Activated naive CD8-positive, alpha-beta T cell treated with anti-CD3 and anti-CD28 coated beads for 36 hours (primary cell): ENCODE results near the gene PAOX. TPM values are rescaled to one million over a fixed set of nuclear protein-coding genes. Genes with fewer than 3 reads are reported as not detected.
A peak's percentile ranks its signal among the peaks of the same experiment; 100 is the strongest.
"Not testable (repeated sequence)": the region's sequence is repeated elsewhere in the genome, so short reads cannot be mapped to it uniquely, and the experiment has no call there.

Experiments
- DNase-seq: peaks from one replicate; pipeline ENCODE4 v3.0.0; 2021
- H3K27ac Mint-ChIP-seq: one replicate; pipeline ENCODE4 v1.8.0; 2022; ENCODE audit warnings: mild to moderate bottlenecking, moderate library complexity, mixed read lengths
- H3K27me3 Mint-ChIP-seq: one replicate; pipeline ENCODE4 v1.8.0; 2022; ENCODE audit warnings: mild to moderate bottlenecking, mixed read lengths
- H3K36me3 Mint-ChIP-seq: one replicate; pipeline ENCODE4 v1.8.0; 2021; ENCODE audit warnings: mild to moderate bottlenecking, mixed read lengths
- H3K4me1 Mint-ChIP-seq: one replicate; pipeline ENCODE4 v1.8.0; 2021; ENCODE audit warnings: mixed read lengths
- H3K4me3 Mint-ChIP-seq: one replicate; pipeline ENCODE4 v1.8.0; 2022; ENCODE audit warnings: mild to moderate bottlenecking, moderate library complexity, mixed read lengths
- H3K9me3 Mint-ChIP-seq: one replicate; pipeline ENCODE4 v1.8.0; 2022; ENCODE audit warnings: mixed read lengths
- total RNA-seq, 2 experiments: library from RNA; stranded (reverse); gene quantifications; one replicate each; pipeline ENCODE4 v1.2.3, GENCODE V29; 2021

PAOX gene
- total RNA-seq, 2 experiments from 2014 or later, result 4.6 to 4.7 TPM

DNA sequence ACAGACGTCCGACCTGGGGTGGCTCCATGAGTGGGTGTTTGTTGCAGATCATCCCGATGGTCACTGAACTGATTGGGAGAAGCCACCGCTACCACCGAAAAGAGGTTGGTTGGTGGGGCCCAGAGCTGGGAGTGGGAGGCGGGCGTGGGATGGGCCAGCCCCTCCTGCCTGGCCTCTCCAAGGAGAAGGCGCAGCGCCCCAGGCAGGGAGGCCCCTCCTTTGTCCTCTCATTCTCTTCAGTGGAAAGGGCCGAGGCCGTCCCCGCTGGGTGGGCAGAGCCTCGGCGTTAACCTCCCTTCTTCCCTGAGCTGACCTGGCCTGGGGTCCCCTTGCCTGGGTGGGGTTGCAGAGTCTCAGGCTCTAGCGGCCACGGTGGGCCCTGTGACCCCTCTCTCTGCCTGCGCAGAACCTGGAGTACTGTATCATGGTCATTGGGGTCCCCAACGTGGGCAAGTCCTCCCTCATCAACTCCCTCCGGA, 20.1 kb downstream of the PAOX start:
- H3K9me3 Mint-ChIP-seq, result no peaks in the 10 kb centered on the region
- peaks cover 45% of the 10 kb centered on the region for H3K36me3 Mint-ChIP-seq
- H3K4me3 Mint-ChIP-seq, result no peak overlapping the region
- no peak for DNase-seq
- H3K27me3 Mint-ChIP-seq, result no peaks in the 10 kb centered on the region
- no peak overlapping the region for H3K27ac Mint-ChIP-seq
- H3K4me1 Mint-ChIP-seq, result peaks cover 38% of the 10 kb centered on the region

DNA sequence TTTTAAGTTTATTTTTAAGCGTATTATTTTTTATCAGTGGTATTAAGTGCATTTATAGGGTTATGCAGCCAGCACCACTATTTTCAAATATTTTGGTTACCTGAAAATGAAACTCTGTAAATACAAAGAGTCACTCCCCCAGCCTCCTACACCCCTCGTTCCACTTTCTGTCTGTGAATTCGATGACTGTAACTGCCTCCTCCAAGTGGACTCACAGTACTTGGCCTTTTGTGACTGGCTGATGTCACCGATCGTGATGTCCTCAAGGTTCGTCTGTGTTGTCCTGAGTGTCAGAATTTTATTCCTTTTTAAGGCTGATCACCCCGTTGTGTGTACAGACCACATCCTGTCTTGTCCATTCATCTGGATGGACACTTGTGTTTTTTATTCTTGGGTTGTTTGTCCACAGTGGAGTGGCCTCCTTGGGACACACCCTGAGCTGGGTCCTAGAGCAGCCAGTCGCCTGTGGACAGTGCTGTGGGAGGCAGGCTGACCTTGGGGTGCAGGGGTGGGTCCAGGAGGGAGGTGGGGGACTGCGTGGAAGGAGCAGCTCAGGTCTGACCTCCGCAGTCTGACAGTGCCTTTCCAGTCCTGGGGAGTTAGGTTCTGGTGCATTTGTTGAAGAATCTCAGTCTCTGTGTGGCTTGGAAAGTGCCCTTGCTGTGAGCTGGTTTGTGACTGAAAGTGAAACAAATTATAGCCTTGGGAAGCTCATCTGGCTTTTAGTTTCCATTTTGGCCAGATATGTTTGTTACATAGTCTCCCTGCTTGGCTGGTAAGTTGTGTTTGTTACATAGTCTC, 21.8 kb downstream of the PAOX start:
- Mint-ChIP-seq H3K27me3 (no peaks in the 10 kb centered on the region), H3K36me3 (peaks cover 47% of the 10 kb centered on the region), H3K4me1 (peaks cover 39% of the 10 kb centered on the region), H3K9me3 (no peaks in the 10 kb centered on the region), H3K27ac (peak overlapping the region; percentile 66), H3K4me3 (peak overlapping the region; percentile 16)
- DNase-seq, result no peak

GRCh38 chr10:133401500-133401899, 22.4 kb downstream of the PAOX start:
- Mint-ChIP-seq H3K27me3 (no peaks in the 10 kb centered on the region), H3K4me1 (peaks cover 40% of the 10 kb centered on the region), H3K27ac (peak overlapping the region; percentile 66), H3K4me3 (no peak overlapping the region), H3K36me3 (peaks cover 48% of the 10 kb centered on the region), H3K9me3 (no peaks in the 10 kb centered on the region)
- no peak for DNase-seq

GRCh38 chr10:133401981-133402725, 23.1 kb downstream of the PAOX start:
- Mint-ChIP-seq H3K27ac (no peak overlapping the region), H3K4me3 (no peak overlapping the region), H3K36me3 (peaks cover 51% of the 10 kb centered on the region), H3K9me3 (no peaks in the 10 kb centered on the region), H3K27me3 (no peaks in the 10 kb centered on the region), H3K4me1 (peaks cover 41% of the 10 kb centered on the region)
- no peak for DNase-seq

- DNase-seq, result no peak
- no peak overlapping the region for H3K4me3 Mint-ChIP-seq
- H3K27ac Mint-ChIP-seq, result no peak overlapping the region
- no peaks in the 10 kb centered on the region for H3K9me3 Mint-ChIP-seq
- H3K36me3 Mint-ChIP-seq, result peaks cover 52% of the 10 kb centered on the region
- peaks cover 40% of the 10 kb centered on the region for H3K4me1 Mint-ChIP-seq
- H3K27me3 Mint-ChIP-seq, result no peaks in the 10 kb centered on the region
Observed at GRCh38 chr10:133403359-133403758, 24.3 kb downstream of the PAOX start.

DNA sequence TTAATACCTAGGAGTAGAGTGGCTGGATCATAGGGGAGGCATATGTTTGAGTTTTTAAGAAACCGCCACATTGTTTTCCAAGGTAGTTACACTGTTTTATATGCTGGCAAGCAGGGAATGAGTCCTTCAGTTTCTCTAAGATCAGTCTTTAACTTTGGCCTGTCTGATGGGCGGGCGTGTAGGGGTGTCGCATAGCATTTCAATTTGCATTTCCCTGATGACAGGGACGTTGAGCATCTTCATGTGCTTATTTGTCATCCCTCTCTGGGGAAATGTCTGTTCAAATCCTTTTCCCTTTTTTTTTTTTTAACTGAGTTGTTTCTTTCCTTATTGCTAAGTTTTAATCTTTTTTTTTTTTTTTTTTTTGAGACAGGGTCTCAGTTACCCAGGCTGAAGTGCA, 24.7 kb downstream of the PAOX start:
- Mint-ChIP-seq H3K9me3 (no peaks in the 10 kb centered on the region), H3K27ac (no peak overlapping the region), H3K4me1 (peaks cover 43% of the 10 kb centered on the region), H3K36me3 (peaks cover 52% of the 10 kb centered on the region), H3K27me3 (no peaks in the 10 kb centered on the region), H3K4me3 (no peak overlapping the region)
- DNase-seq, result no peak

DNA sequence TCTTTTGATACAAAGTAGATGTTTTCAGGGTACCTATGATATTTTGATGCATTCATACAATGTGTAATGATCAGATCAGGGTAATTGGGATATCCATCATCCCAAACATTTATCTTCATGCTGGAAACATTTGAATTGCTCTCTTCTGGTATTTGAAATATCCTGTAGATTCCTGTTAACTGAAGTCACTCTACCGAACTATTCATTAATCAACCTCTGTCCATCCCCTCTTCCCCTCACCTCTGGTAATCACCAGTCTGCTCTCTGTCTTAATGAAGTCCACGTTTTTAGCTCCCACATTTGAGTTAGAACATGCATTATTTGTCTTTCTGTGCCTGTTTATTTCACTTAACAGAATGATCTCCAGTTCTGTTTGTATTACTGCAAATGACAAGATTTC, 26.2 kb downstream of the PAOX start:
- DNase-seq, result no peak
- no peak overlapping the region for H3K4me3 Mint-ChIP-seq
- peaks cover 48% of the 10 kb centered on the region for H3K4me1 Mint-ChIP-seq
- H3K36me3 Mint-ChIP-seq, result peaks cover 64% of the 10 kb centered on the region
- no peak overlapping the region for H3K27ac Mint-ChIP-seq
- H3K27me3 Mint-ChIP-seq, result no peaks in the 10 kb centered on the region
- H3K9me3 Mint-ChIP-seq, result peaks cover under 1% of the 10 kb centered on the region

GRCh38 chr10:133405844-133406527, 26.9 kb downstream of the PAOX start:
- H3K4me3 Mint-ChIP-seq, result no peak overlapping the region
- H3K9me3 Mint-ChIP-seq, result peaks cover 6% of the 10 kb centered on the region
- H3K4me1 Mint-ChIP-seq, result peaks cover 41% of the 10 kb centered on the region
- no peak overlapping the region for H3K27ac Mint-ChIP-seq
- DNase-seq, result no peak
- no peaks in the 10 kb centered on the region for H3K27me3 Mint-ChIP-seq
- H3K36me3 Mint-ChIP-seq, result peaks cover 68% of the 10 kb centered on the region

- no peak overlapping the region for H3K27ac Mint-ChIP-seq
- peaks cover 16% of the 10 kb centered on the region for H3K4me1 Mint-ChIP-seq
- no peaks in the 10 kb centered on the region for H3K27me3 Mint-ChIP-seq
- no peak for DNase-seq
- no peak overlapping the region for H3K4me3 Mint-ChIP-seq
- peaks cover 89% of the 10 kb centered on the region for H3K36me3 Mint-ChIP-seq
- peaks cover 32% of the 10 kb centered on the region for H3K9me3 Mint-ChIP-seq
Observed at GRCh38 chr10:133411523-133412380, 32.7 kb downstream of the PAOX start.

DNA sequence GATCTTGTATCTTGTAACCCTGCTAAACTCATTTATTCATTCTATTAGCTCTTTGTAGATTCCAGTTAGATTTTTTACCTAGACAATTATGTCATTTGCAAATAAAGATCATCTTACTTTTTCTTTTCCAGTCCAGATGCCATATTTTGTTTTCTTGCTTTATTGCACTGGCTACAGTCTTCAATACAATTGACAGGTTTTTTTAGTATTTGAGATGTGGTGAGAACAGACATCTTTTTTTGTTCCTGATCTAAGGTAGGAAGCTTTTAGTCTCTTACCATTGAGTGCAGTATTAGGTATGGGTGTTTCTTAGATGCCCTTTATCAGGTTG, 33.3 kb downstream of the PAOX start:
- Mint-ChIP-seq H3K4me1 (peaks cover 12% of the 10 kb centered on the region), H3K27ac (no peak overlapping the region), H3K4me3 (no peak overlapping the region), H3K36me3 (peaks cover 83% of the 10 kb centered on the region), H3K27me3 (no peaks in the 10 kb centered on the region), H3K9me3 (peaks cover 32% of the 10 kb centered on the region)
- no peak for DNase-seq

DNA sequence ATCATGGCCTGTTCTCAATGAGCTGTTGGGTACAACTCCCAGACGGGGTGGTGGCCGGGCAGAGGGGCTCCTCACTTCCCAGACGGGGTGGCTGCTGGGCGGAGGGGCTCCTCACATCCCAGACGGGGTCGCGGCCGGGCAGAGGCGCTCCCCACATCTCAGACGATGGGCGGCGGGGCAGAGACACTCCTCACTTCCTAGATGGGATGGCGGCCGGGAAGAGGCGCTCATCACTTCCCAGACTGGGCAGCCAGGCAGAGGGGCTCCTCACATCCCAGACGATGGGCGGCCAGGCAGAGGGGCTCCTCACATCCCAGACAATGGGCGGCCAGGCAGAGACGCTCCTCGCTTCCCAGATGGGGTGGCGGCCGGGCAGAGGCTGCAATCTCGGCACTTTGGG, 35.3 kb downstream of the PAOX start:
- H3K27me3 Mint-ChIP-seq, H3K4me1 Mint-ChIP-seq, DNase-seq, H3K4me3 Mint-ChIP-seq, H3K27ac Mint-ChIP-seq: not testable (repeated sequence)
- Mint-ChIP-seq H3K36me3 (peaks cover 70% of the 10 kb centered on the region), H3K9me3 (peaks cover 32% of the 10 kb centered on the region)

GRCh38 chr10:133415752-133416151, 36.7 kb downstream of the PAOX start:
- Mint-ChIP-seq H3K9me3 (peaks cover 27% of the 10 kb centered on the region), H3K4me1 (no peaks in the 10 kb centered on the region), H3K27me3 (no peaks in the 10 kb centered on the region), H3K27ac (no peak overlapping the region), H3K36me3 (peaks cover 58% of the 10 kb centered on the region), H3K4me3 (no peak overlapping the region)
- DNase-seq, result no peak

- Mint-ChIP-seq H3K4me3 (no peak overlapping the region), H3K36me3 (peaks cover 32% of the 10 kb centered on the region), H3K4me1 (no peaks in the 10 kb centered on the region), H3K27ac (peak overlapping the region; percentile 34), H3K27me3 (peaks cover under 1% of the 10 kb centered on the region), H3K9me3 (peaks cover 6% of the 10 kb centered on the region)
- DNase-seq, result no peak
Observed at GRCh38 chr10:133418289-133418993, 39.4 kb downstream of the PAOX start.
